Panc1 (cell line): ENCODE results near the gene PRKAR2B.

Experiments
- POLR2AphosphoS5 ChIP-seq: IDR thresholded peaks from 2 replicates; pipeline ENCODE4 v1.6.1; 2012; ENCODE audit warnings: mild to moderate bottlenecking, low read depth, low read length, moderate library complexity
- SIN3A ChIP-seq: IDR thresholded peaks from 2 replicates; pipeline ENCODE4 v1.6.1; 2012; ENCODE audit warnings: low read depth, mild to moderate bottlenecking, low read length, moderate library complexity, borderline replicate concordance; ENCODE audit not compliant: insufficient read depth
- TCF7L2 ChIP-seq: IDR thresholded peaks from 2 replicates; pipeline ENCODE4 v1.6.1; 2011; ENCODE audit warnings: mild to moderate bottlenecking, low read depth, low read length, inconsistent platforms
- TF ChIP-seq, protein P1 (sequence below), 2 experiments: IDR thresholded peaks; 2 replicates each; pipeline ENCODE4 v1.6.1; 2011 to 2012; ENCODE audit warnings: low read depth in 2 of 2, control low read depth in 1 of 2, low read length in 1 of 2, mild to moderate bottlenecking in 1 of 2, moderate library complexity in 1 of 2; ENCODE audit not compliant: insufficient read depth in 1 of 2
- TF ChIP-seq, protein P2 (sequence below): fragments of 450-650 bp; IDR thresholded peaks from 2 replicates; pipeline ENCODE4 v1.5.1; 2017; ENCODE audit warnings: mild to moderate bottlenecking

DNA sequence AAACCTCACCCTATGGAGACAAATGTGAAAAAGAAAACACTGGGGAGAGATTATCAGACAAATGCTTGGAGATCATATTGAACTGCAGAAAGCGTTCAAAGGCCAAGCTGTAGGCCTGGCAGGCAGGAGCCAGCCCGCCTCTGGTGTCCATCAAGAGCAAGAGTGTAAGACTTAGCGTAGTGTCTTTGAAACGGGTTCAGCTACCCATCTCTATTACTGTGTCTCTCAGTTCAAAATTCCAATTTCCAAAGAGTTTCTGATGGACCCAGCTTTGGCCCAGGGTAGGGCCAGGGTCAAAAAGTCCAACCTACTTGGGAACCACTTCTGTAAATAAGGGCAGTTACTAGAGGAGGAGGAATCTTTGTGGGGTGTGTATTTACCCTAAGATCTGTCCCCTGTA, 78.9 kb downstream of the PRKAR2B start:
- TF ChIP-seq, protein P1, sequence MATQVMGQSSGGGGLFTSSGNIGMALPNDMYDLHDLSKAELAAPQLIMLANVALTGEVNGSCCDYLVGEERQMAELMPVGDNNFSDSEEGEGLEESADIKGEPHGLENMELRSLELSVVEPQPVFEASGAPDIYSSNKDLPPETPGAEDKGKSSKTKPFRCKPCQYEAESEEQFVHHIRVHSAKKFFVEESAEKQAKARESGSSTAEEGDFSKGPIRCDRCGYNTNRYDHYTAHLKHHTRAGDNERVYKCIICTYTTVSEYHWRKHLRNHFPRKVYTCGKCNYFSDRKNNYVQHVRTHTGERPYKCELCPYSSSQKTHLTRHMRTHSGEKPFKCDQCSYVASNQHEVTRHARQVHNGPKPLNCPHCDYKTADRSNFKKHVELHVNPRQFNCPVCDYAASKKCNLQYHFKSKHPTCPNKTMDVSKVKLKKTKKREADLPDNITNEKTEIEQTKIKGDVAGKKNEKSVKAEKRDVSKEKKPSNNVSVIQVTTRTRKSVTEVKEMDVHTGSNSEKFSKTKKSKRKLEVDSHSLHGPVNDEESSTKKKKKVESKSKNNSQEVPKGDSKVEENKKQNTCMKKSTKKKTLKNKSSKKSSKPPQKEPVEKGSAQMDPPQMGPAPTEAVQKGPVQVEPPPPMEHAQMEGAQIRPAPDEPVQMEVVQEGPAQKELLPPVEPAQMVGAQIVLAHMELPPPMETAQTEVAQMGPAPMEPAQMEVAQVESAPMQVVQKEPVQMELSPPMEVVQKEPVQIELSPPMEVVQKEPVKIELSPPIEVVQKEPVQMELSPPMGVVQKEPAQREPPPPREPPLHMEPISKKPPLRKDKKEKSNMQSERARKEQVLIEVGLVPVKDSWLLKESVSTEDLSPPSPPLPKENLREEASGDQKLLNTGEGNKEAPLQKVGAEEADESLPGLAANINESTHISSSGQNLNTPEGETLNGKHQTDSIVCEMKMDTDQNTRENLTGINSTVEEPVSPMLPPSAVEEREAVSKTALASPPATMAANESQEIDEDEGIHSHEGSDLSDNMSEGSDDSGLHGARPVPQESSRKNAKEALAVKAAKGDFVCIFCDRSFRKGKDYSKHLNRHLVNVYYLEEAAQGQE (IDR thresholded peaks at IDR 0.05; ENCODE audit: insufficient read depth in 1 of 2, low read depth in 2 of 2, low read length in 1 of 2), result no peak
- TF ChIP-seq, protein P2, sequence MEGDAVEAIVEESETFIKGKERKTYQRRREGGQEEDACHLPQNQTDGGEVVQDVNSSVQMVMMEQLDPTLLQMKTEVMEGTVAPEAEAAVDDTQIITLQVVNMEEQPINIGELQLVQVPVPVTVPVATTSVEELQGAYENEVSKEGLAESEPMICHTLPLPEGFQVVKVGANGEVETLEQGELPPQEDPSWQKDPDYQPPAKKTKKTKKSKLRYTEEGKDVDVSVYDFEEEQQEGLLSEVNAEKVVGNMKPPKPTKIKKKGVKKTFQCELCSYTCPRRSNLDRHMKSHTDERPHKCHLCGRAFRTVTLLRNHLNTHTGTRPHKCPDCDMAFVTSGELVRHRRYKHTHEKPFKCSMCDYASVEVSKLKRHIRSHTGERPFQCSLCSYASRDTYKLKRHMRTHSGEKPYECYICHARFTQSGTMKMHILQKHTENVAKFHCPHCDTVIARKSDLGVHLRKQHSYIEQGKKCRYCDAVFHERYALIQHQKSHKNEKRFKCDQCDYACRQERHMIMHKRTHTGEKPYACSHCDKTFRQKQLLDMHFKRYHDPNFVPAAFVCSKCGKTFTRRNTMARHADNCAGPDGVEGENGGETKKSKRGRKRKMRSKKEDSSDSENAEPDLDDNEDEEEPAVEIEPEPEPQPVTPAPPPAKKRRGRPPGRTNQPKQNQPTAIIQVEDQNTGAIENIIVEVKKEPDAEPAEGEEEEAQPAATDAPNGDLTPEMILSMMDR, result no peak
- TF ChIP-seq POLR2AphosphoS5, result no peak
- no peak for TF ChIP-seq SIN3A
- TF ChIP-seq TCF7L2, result no peak
